K562 (cell line): ENCODE results near the gene DCAF8L1.

Experiments
- BACH1 ChIP-seq: fragments of 200-800 bp; sonication (Bioruptor generic); IDR thresholded peaks from 2 replicates; pipeline ENCODE4 v1.6.1; 2016; ENCODE audit warnings: missing genetic modification characterization, missing compliant biosample characterization
- TF ChIP-seq, protein P1 (sequence below), 3 experiments: IDR thresholded peaks in 2 of 3; conservative IDR thresholded peaks in 1 of 3; 2 replicates each; pipeline ENCODE4 v1.5.1; 2011 to 2012; ENCODE audit warnings: low read length in 3 of 3, mild to moderate bottlenecking in 3 of 3, control low read depth in 2 of 3, improper control_type of control experiment in 1 of 3, inconsistent platforms in 1 of 3, low read depth in 1 of 3, mixed read lengths in 1 of 3, moderate library complexity in 1 of 3; ENCODE audit not compliant: insufficient read depth in 2 of 3

GRCh38 chrX:27968352-27968751 lies 12.9 kb downstream of the DCAF8L1 start:
- TF ChIP-seq, protein P1, sequence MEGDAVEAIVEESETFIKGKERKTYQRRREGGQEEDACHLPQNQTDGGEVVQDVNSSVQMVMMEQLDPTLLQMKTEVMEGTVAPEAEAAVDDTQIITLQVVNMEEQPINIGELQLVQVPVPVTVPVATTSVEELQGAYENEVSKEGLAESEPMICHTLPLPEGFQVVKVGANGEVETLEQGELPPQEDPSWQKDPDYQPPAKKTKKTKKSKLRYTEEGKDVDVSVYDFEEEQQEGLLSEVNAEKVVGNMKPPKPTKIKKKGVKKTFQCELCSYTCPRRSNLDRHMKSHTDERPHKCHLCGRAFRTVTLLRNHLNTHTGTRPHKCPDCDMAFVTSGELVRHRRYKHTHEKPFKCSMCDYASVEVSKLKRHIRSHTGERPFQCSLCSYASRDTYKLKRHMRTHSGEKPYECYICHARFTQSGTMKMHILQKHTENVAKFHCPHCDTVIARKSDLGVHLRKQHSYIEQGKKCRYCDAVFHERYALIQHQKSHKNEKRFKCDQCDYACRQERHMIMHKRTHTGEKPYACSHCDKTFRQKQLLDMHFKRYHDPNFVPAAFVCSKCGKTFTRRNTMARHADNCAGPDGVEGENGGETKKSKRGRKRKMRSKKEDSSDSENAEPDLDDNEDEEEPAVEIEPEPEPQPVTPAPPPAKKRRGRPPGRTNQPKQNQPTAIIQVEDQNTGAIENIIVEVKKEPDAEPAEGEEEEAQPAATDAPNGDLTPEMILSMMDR (IDR thresholded peaks at IDR 0.05 in 2 of 3, conservative IDR thresholded peaks at IDR 0.05 in 1 of 3; ENCODE audit: insufficient read depth in 2 of 3, low read depth in 1 of 3, low read length in 3 of 3) = no peak
- TF ChIP-seq BACH1 = no peak
